GM21526 (cell line): Measurements from ENCODE around the gene PRR5.
"Not testable (repeated sequence)": the region's sequence is repeated elsewhere in the genome, so short reads cannot be mapped to it uniquely, and the experiment has no call there.

Experiments used
- ATAC-seq: cut with Tn5 transposase; IDR thresholded peaks from one replicate; pipeline ENCODE4 v1.9.1; 2021; ENCODE audit warnings: moderate library complexity; ENCODE audit not compliant: unreplicated experiment, low FRiP score

PRR5 gene

GRCh38 chr22:44732017-44732561 is 30.1 kb downstream of the PRR5 start:
- ATAC-seq: no peak

GRCh38 chr22:44732661-44733060 is 30.7 kb downstream of the PRR5 start:
- ATAC-seq: no peak

- ATAC-seq: no peak
These were observed 31.6 kb downstream of the PRR5 start for GRCh38 chr22:44733426-44734106.

- no peak for ATAC-seq
These were observed 32.3 kb downstream of the PRR5 start for GRCh38 chr22:44734278-44734677.

- no peak for ATAC-seq
These were observed 33.0 kb downstream of the PRR5 start for GRCh38 chr22:44734801-44735517.

GRCh38 chr22:44735518-44736428 is 33.8 kb downstream of the PRR5 start:
- ATAC-seq: no peak

GRCh38 chr22:44736581-44737405 is 34.8 kb downstream of the PRR5 start:
- no peak for ATAC-seq

- ATAC-seq: no peak
These were observed 35.7 kb downstream of the PRR5 start for GRCh38 chr22:44737406-44738346.

- ATAC-seq: no peak
These were observed 36.3 kb downstream of the PRR5 start for GRCh38 chr22:44738347-44738715.

- ATAC-seq: no peak
These were observed 37.0 kb downstream of the PRR5 start for GRCh38 chr22:44739024-44739423.

GRCh38 chr22:44739666-44740065 is 37.7 kb downstream of the PRR5 start:
- not testable (repeated sequence) for ATAC-seq

- no peak for ATAC-seq
These were observed 38.3 kb downstream of the PRR5 start for GRCh38 chr22:44740307-44740706.

- ATAC-seq: no peak
These were observed 39.9 kb downstream of the PRR5 start for GRCh38 chr22:44741929-44742328.

- no peak for ATAC-seq
These were observed 41.2 kb downstream of the PRR5 start for GRCh38 chr22:44743247-44743646.

GRCh38 chr22:44743804-44744211 is 41.8 kb downstream of the PRR5 start:
- no peak for ATAC-seq

GRCh38 chr22:44745853-44746789 is 44.1 kb downstream of the PRR5 start:
- ATAC-seq: no peak

- not testable (repeated sequence) for ATAC-seq
These were observed 45.8 kb downstream of the PRR5 start for GRCh38 chr22:44747784-44748127.

- no peak for ATAC-seq
These were observed 46.5 kb downstream of the PRR5 start for GRCh38 chr22:44748524-44748923.
